Measurements from ENCODE around the gene SIPA1L3. TPM values are rescaled to one million over a fixed set of nuclear protein-coding genes. Genes with fewer than 3 reads are reported as not detected.
"Not testable (repeated sequence)": the region's sequence is repeated elsewhere in the genome, so short reads cannot be mapped to it uniquely, and the experiment has no call there.

SIPA1L3 gene
- polyA plus RNA-seq, 3 donors from 2014 or later, result 0.29 to 4.1 (median 3.2) TPM

- H3K9me3 Mint-ChIP-seq, result no peaks in the 10 kb centered on the region
- H3K27me3 Mint-ChIP-seq (ENCODE audit: low read depth in 3 of 3), result peaks cover 0 to 3% (median 3%) of the 10 kb centered on the region in 3 donors
- no peak overlapping the region for H3K4me3 Mint-ChIP-seq
Observed at GRCh38 chr19:38023671-38024541, 116.9 kb downstream of the SIPA1L3 start.

DNA sequence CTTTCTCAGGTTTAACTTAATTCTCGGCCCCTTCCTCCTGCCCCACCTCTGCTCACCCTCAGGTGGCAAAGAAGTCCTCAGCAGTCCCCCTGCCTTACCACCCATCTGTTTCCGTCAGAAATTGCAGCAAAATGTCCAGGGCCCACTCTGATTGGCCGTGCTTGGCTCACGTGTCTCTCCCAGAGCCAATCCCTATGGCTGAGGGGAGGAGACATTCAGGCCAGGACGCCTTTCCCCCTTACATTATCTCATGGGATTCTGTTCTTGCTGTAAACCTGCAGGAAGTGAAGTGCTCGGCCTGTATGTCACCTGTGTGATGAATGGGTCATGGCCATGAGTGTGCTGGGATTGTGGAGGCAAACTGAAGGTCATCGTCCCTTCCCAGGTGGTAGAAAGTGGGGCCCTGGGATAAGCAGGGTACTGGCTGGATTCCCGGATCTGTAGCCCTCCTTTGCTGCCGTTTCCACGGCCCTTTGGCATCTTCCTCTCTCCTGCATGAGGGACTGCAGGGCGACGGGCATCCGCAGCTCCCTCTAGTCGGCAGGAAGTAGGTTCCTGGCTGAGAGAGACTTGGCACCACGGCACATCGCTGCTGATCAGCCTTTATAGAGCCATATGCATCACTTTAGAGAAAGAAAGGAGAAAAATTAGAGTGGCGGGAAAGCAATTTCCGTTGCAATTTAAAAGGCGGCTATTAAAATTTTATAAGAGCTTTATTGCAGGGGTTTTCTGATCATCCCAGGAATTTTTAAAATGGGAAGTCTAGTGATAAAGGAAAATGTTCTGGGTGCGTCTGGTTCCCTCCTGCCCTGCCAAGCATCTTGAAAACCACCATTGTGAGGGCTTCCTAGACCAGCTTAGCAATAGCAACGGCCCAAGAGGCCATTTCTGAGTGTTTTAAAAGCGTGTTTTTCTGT lies 118.2 kb downstream of the SIPA1L3 start:
- H3K9me3 Mint-ChIP-seq, result no peaks in the 10 kb centered on the region
- H3K4me1 Mint-ChIP-seq, result peaks cover 3 to 6% of the 10 kb centered on the region in 2 donors
- H3K27ac Mint-ChIP-seq, result no peak overlapping the region
- H3K27me3 Mint-ChIP-seq (ENCODE audit: low read depth in 3 of 3), result peaks cover 0 to 3% (median 3%) of the 10 kb centered on the region in 3 donors
- no peak for DNase-seq
- H3K4me3 Mint-ChIP-seq, result no peak overlapping the region
- no peaks in the 10 kb centered on the region for H3K36me3 Mint-ChIP-seq

More at GRCh38 chr19:38023671-38024541, 116.9 kb downstream of the SIPA1L3 start:
- peaks cover 6 to 12% of the 10 kb centered on the region in 2 donors for H3K4me1 Mint-ChIP-seq
- no peaks in the 10 kb centered on the region for H3K36me3 Mint-ChIP-seq
- H3K27ac Mint-ChIP-seq, result no peak overlapping the region
- no peak for DNase-seq

DNA sequence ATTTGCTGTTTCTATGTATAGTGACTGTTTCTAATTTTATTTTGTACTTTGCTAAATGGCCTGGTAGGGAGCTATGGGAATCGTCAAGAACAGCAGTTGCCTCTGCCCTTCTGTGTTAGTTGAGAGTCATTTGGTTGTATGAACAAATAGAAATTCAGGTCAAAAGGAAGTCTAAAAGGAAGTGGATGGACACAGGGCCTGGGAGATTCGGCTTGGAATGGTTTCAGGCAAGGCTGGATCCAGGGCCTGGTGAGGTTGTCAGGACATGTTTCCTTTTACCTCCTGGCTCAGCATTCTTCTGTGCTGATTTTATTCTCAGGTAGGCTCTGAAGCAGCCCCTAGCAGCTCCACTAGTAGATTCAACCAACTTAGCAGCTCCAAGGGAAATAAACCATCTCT lies 118.9 kb downstream of the SIPA1L3 start:
- Mint-ChIP-seq H3K4me1 (peaks cover 0 to 5% of the 10 kb centered on the region in 2 donors), H3K27me3 (ENCODE audit: low read depth in 3 of 3) (peaks cover 0 to 3% (median 3%) of the 10 kb centered on the region in 3 donors), H3K27ac (no peak overlapping the region), H3K9me3 (no peaks in the 10 kb centered on the region), H3K36me3 (peaks cover 0 to 4% (median 4%) of the 10 kb centered on the region in 3 donors), H3K4me3 (no peak overlapping the region)
- DNase-seq, result no peak

- Mint-ChIP-seq H3K27ac (peak overlapping the region in 1 of 6 donors; percentile 24), H3K9me3 (peaks cover 0 to 2% (median 0%) of the 10 kb centered on the region in 6 donors), H3K36me3 (peaks cover 6 to 15% (median 15%) of the 10 kb centered on the region in 3 donors), H3K4me1 (no peaks in the 10 kb centered on the region), H3K4me3 (no peak overlapping the region), H3K27me3 (ENCODE audit: low read depth in 3 of 3) (peaks cover 0 to 5% (median 3%) of the 10 kb centered on the region in 3 donors)
- no peak for DNase-seq
Observed at GRCh38 chr19:38028913-38029510, 122.0 kb downstream of the SIPA1L3 start.

- H3K4me3 Mint-ChIP-seq; H3K4me1 Mint-ChIP-seq; DNase-seq; H3K27me3 Mint-ChIP-seq (ENCODE audit: low read depth in 3 of 3); H3K27ac Mint-ChIP-seq; H3K9me3 Mint-ChIP-seq: not testable (repeated sequence)
- peaks cover 6 to 15% (median 15%) of the 10 kb centered on the region in 3 donors for H3K36me3 Mint-ChIP-seq
Observed at GRCh38 chr19:38030001-38030400, 123.0 kb downstream of the SIPA1L3 start.

DNA sequence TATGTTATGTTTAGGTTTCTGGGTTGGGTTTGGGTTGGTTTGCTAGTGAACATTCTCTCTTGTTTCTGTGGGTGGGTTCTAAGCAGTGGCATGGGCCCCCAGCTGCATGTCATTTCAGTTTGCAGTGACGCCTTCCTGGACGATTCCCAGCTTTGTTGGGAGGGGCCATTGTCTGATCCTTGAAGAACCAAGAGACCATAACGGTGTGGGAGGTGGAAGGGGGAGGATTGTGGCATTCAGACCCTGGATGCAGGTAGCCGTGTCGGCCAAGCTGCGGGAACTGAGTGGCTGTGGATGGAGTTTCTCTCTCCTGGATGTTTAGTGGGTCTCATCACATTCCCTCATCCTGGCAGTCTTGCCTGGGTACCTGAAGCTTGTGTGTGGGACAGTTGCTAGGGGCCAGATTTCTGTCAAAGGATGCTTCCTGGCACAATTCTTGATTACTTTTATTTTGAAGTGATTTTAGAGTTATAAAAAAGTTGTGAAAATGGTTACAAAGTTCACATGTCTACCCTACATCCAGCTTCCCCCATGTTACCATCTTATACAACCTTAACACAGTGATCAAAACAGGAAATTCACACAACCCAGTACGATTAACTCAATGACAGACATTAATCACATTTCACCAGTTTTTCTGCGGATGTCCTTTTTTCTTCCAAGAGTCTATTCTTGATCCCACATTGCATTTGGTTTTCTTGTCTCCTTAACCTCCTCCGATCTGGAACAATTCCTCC lies 123.8 kb downstream of the SIPA1L3 start:
- Mint-ChIP-seq H3K27me3 (ENCODE audit: low read depth in 3 of 3) (peaks cover 0 to 2% (median 0%) of the 10 kb centered on the region in 3 donors), H3K4me3 (no peak overlapping the region), H3K9me3 (peaks cover 0 to 2% (median 0%) of the 10 kb centered on the region in 6 donors), H3K36me3 (peaks cover 6 to 15% (median 15%) of the 10 kb centered on the region in 3 donors), H3K27ac (peak overlapping the region in 1 of 6 donors; percentile 37), H3K4me1 (no peaks in the 10 kb centered on the region)
- DNase-seq, result no peak

GRCh38 chr19:38031423-38031770 lies 124.4 kb downstream of the SIPA1L3 start:
- Mint-ChIP-seq H3K27me3 (ENCODE audit: low read depth in 3 of 3) (peaks cover 0 to 3% (median 2%) of the 10 kb centered on the region in 3 donors), H3K36me3 (peaks cover 6 to 15% (median 15%) of the 10 kb centered on the region in 3 donors), H3K9me3 (peaks cover 0 to 2% (median 0%) of the 10 kb centered on the region in 6 donors), H3K4me3 (no peak overlapping the region), H3K4me1 (no peaks in the 10 kb centered on the region), H3K27ac (peak overlapping the region in 1 of 6 donors; percentile 37)
- DNase-seq, result no peak

- Mint-ChIP-seq H3K27me3 (ENCODE audit: low read depth in 3 of 3) (peaks cover 0 to 3% (median 2%) of the 10 kb centered on the region in 3 donors), H3K27ac (no peak overlapping the region), H3K4me3 (no peak overlapping the region), H3K36me3 (peaks cover 6 to 15% (median 15%) of the 10 kb centered on the region in 3 donors), H3K9me3 (peaks cover 0 to 2% (median 0%) of the 10 kb centered on the region in 6 donors), H3K4me1 (no peaks in the 10 kb centered on the region)
- DNase-seq, result no peak
Observed at GRCh38 chr19:38032151-38032550, 125.1 kb downstream of the SIPA1L3 start.

DNA sequence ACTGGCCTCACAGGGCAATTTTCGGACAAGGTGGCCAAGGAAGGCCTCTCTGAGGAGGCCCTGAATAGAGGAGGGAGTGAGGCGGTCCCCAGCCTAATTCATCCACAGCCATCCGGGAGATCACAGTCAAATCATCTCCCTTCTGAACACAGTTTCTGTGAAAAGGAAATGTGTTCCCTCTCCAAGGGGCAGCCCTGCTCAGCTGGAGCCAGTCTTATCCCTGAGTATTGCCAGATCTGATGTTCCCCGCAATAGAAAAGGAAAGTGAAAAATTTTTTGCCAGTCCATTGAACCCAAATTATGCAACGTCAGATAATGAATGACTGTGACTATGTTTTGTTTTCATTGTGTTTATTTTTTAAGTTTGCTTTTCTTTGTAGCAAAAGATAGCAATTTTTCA lies 125.9 kb downstream of the SIPA1L3 start:
- no peak overlapping the region for H3K27ac Mint-ChIP-seq
- DNase-seq, result no peak
- H3K36me3 Mint-ChIP-seq, result peaks cover 6 to 15% (median 15%) of the 10 kb centered on the region in 3 donors
- peaks cover 0 to 3% (median 2%) of the 10 kb centered on the region in 3 donors for H3K27me3 Mint-ChIP-seq (ENCODE audit: low read depth in 3 of 3)
- peaks cover 0 to 2% (median 0%) of the 10 kb centered on the region in 6 donors for H3K9me3 Mint-ChIP-seq
- no peaks in the 10 kb centered on the region for H3K4me1 Mint-ChIP-seq
- no peak overlapping the region for H3K4me3 Mint-ChIP-seq

- Mint-ChIP-seq H3K4me1 (no peaks in the 10 kb centered on the region), H3K36me3 (peaks cover 6 to 15% (median 15%) of the 10 kb centered on the region in 3 donors), H3K27ac (no peak overlapping the region), H3K4me3 (no peak overlapping the region), H3K9me3 (peaks cover 0 to 2% (median 0%) of the 10 kb centered on the region in 6 donors), H3K27me3 (ENCODE audit: low read depth in 3 of 3) (peaks cover 0 to 3% (median 2%) of the 10 kb centered on the region in 3 donors)
- DNase-seq, result no peak
Observed at GRCh38 chr19:38033658-38034491, 126.9 kb downstream of the SIPA1L3 start.

DNA sequence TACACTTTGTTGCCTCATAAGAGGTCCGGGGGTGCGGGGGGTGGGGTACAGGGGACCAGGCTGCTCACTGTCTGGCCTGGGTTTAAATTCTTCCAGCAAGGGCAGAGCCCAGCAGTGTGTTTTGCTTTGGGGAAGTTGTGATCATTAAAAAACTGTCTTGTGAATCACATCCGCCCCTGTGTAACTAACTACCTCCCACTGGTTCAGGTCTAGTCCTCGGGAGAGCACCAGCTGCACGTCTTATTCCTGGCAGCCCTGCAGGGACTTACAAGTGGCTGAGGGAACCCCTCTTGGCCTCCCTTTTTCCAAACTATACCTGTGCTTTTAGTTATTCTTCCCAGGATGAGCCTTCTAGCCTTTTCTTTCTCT lies 127.5 kb downstream of the SIPA1L3 start:
- DNase-seq, result no peak

More for the DNA sequence above, 127.5 kb downstream of the SIPA1L3 start:
- Mint-ChIP-seq H3K9me3 (peaks cover 0 to 2% (median 0%) of the 10 kb centered on the region in 6 donors), H3K4me3 (no peak overlapping the region), H3K36me3 (peaks cover 6 to 15% (median 15%) of the 10 kb centered on the region in 3 donors), H3K27ac (no peak overlapping the region), H3K4me1 (no peaks in the 10 kb centered on the region), H3K27me3 (ENCODE audit: low read depth in 3 of 3) (peaks cover 0 to 3% (median 2%) of the 10 kb centered on the region in 3 donors)
